Putamen (tissue), 1 donor: ENCODE data around the gene EVA1B.

ENCODE experiments used
- DNase-seq: peaks from one replicate; pipeline ENCODE4 v3.0.0-alpha.2; 2016; ENCODE audit warnings: low spot score

Gene EVA1B

GRCh38 chr1:36309397-36309796 is 14.0 kb downstream of the EVA1B start:
- no peak for DNase-seq

- no peak for DNase-seq
Observed at GRCh38 chr1:36307601-36308330, 15.7 kb downstream of the EVA1B start.

GRCh38 chr1:36306902-36307456 is 16.5 kb downstream of the EVA1B start:
- peak; percentile 83 for DNase-seq

GRCh38 chr1:36306210-36306901 is 17.1 kb downstream of the EVA1B start, which contains the start of gene SH3D21:
Gene SH3D21, plus strand, starts transcription at chr1:36306368. Its CDS starts 53 bp downstream, at chr1:36306421.
- DNase-seq, result no peak

GRCh38 chr1:36305915-36306209 is 17.6 kb downstream of the EVA1B start:
- DNase-seq, result no peak

DNA sequence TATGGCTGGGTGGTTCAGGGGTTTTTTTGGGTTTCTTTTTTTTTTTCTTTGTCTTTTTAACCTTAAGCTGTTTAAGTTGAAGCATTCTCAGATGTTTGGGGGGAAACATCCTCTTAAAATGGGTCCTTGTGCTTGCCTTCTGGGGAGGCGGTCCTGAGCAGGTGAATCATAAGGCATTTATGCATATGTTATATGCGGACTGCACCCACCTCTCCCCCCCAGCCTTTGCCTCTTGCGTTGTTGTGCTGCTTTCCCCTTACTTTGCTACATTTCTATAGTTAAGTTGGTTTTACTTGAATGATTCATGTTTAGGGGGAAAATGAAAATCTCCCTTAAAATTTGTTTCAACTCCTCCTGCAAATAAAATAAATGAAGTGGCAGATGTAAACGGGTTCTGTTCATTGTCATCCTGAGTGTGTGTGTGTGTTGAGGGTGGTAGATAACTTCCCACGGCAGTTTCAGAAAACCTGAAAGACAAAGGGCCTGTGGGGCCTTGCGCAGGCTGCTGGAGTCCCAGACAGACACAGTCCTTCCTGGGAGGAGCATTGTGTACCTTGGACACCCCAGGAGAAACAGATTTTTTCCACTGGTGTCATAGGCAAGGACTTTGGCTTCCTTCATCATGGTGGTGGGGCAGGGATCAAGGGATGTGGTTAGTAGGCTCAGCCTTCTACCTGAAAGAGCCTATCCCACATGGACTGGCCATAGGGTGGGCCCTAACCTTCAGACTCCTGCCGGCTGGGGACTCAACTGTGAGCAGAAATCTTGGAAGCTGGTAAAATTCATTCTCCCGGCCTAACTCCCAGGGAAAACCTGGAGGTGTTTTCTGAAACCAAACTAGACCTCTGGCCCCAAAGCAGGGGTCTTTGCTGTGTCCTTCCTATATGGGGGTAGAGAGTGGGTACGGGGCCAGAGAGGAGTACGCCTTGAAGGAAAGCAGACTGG is 18.2 kb downstream of the EVA1B start:
- no peak for DNase-seq

DNA sequence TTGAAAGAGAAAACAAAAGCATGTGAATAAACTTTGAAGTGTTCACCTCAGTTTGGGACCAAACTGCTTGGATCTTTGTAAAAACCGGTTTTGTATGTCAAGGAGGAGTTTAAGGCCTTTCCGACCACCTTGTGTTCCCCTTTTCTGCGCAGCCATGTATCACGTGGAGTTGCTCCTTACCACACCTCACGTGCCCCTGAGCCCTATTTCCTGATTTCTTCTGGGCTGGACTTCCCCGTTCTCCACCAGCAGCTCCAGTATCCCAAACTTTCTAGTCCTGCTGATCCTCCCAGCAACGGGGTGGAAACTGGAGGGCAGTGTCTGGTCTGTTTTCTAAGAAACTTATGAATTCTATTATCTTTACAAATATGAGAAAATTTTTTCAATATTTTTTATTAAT is 18.9 kb downstream of the EVA1B start:
- DNase-seq, result no peak

- no peak for DNase-seq
Observed at GRCh38 chr1:36303650-36304360, 19.6 kb downstream of the EVA1B start.

DNA sequence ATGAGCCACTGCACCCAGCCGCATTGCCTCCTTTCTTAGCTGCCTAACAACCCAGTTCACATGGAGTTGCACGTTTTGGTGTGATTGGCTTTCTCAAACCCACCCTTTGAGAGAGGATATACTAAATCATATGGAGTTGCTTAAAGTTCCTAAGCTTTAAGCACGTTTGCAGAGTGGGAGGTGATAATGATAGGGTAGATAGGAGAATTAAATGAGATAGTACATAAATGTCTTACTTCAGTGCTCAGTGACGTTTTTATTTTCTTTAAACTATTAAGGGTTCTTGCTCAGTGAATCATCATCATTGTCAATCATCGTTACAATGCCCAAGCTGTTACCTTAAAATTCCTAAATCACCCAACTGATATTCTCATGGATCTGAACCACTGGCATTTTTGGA is 20.2 kb downstream of the EVA1B start:
- no peak for DNase-seq

- no peak for DNase-seq
Observed at GRCh38 chr1:36301220-36301619, 22.2 kb downstream of the EVA1B start.

GRCh38 chr1:36300526-36300925 is 22.9 kb downstream of the EVA1B start:
- DNase-seq, result no peak

DNA sequence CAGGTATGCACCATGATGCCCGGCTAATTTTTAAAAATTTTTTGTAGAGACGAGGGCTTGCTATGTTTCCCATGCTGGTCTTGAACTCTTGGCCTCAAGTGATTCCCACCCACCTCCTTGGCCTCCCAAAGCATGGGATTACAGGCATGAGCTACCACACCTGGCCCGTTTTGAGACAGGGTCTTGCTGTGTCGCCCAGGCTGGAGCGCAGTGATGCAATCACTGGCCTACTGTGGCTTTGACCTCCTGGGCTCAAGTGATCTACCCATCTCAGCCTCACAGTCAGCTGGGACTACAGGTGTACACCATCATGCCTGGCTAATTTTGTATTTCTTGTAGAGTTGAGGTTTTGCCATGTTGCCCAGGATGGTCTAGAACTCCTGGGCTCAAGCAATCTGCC is 24.8 kb downstream of the EVA1B start:
- no peak for DNase-seq

DNA sequence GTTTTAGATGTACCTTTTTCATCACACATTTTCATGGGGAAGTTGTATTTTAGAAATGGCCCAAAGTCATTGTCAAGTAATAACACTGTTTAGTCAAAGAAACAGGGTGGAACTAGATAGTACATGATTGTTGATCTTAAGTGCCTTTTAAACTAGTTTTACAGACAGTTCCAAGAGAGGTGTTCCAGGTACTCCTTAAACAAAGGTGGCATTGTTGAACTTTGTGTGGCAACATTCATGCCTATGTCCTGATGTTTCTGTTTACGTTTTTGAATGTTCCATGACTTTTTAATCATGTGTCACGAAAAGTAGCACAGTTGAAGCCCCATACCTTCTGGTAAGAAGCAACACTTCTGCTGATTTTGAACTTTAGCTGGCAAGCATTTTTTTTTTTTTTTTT is 26.4 kb downstream of the EVA1B start:
- DNase-seq, result no peak

GRCh38 chr1:36295390-36295789 is 28.1 kb downstream of the EVA1B start:
- DNase-seq, result no peak

GRCh38 chr1:36287595-36287994 is 35.9 kb downstream of the EVA1B start:
- DNase-seq, result no peak

DNA sequence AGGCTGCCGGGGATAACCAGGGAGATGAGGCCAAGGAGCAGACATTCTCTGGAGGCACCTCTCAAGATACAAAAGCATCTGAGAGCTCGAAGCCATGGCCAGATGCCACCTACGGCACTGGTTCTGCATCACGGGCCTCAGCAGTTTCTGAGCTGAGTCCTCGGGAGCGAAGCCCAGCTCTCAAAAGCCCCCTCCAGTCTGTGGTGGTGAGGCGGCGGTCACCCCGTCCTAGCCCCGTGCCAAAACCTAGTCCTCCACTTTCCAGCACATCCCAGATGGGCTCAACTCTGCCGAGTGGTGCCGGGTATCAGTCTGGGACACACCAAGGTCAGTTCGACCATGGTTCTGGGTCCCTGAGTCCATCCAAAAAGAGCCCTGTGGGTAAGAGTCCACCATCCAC is 36.6 kb downstream of the EVA1B start:
- DNase-seq, result no peak

DNA sequence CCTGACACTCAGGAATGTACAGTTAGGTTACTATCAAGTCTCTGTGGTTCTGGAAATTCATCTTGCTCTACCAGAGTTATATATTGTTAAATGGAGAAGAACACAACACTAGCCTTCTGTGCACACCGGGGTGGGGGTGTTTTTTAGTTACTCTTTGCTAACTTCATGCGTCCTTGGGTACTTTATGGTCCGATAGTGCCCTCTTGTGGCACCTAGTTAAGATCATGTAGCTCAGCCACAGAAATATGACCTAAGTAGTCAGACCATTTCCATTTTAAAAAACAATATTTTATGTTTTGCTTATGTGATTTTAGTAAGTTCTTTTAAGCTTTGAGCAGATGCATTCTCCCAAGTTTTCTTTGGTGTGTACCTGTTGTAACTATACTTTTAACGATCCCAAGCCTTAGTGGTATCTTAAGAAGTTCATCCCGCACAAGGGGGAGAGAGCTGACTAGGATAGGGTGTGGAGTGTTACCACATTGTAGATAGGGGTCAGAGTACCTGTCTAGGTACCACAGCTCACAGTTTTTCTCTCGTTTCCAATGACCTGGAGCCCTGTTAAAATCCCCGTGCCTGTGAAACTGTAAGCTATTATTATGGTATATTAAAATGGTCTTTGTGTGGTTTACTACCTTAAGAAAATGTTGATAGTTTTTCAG is 37.9 kb downstream of the EVA1B start:
- peak; percentile 80 for DNase-seq

- DNase-seq, result no peak
Observed at GRCh38 chr1:36284517-36284916, 38.9 kb downstream of the EVA1B start.

DNA sequence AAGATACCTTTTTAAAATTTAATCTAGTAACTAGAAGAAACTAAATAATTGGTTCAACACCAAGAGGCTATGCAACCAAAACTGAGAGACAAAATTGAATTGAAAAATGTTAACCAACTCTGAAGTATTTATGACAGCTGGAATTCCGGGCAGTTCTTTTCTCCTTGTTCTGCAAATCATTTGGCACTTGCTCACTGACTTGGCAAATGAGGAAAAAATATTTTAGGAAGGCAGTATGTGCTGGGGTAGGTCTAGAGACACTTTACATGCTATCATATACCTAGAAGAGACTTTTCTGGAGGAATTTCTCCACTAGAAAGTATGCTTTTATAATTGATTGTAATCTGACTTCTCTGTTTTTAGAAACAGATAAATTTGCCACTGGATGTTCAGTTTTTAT is 39.4 kb downstream of the EVA1B start:
- no peak for DNase-seq

DNA sequence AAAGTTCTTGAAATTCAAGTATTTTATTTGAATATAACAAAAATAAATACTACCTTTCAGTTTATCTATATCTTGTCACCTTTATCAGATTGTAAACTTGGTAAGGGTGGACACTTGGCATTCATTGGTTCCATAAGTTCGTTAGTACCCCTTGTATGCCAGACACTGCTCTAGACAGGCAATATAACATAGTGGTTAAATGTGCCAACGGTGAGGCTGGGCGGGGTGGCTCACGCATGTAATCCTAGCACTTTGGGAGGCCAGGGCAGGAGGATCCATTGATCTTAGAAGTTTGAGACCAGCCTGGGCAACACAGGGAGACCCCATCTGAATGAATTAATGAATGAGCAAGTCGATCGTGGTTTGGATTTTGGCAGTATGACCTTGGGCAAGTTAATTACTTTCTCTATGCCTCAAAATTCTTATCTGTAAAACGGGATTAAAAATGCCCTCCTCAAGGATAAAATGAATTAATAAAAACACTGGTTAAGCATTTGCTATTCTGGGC is 43.6 kb downstream of the EVA1B start:
- no peak for DNase-seq
